ENCODE measurements around the gene HIGD1C. TPM values are rescaled to one million over a fixed set of nuclear protein-coding genes. Genes with fewer than 3 reads are reported as not detected.
A peak's percentile ranks its signal among the peaks of the same experiment; 100 is the strongest.
"Not testable (repeated sequence)": the region's sequence is repeated elsewhere in the genome, so short reads cannot be mapped to it uniquely, and the experiment has no call there.

The HIGD1C gene
- total and polyA plus RNA-seq, 7 experiments from 2014 or later: not detected

GRCh38 chr12:51008329-51009055, 56.1 kb downstream of the HIGD1C start:
- Histone ChIP-seq H3K9me3 (ENCODE audit: control insufficient read depth in 2 of 3, low read length in 3 of 3) (no peaks in the 10 kb centered on the region), H3K27ac (ENCODE audit: low read depth, low read length) (peak overlapping the region; percentile 65), H3K36me3 (ENCODE audit: control insufficient read depth in 2 of 3, insufficient read depth in 3 of 3, low read length in 3 of 3) (peaks cover 0 to 25% (median 3%) of the 10 kb centered on the region in 3 experiments), H3K27me3 (ENCODE audit: control insufficient read depth in 2 of 2, insufficient read depth in 2 of 2, low read length in 2 of 2) (no peaks in the 10 kb centered on the region), H3K4me3 (ENCODE audit: low read length) (no peak overlapping the region), H3K4me1 (ENCODE audit: control insufficient read depth in 2 of 2, insufficient read depth in 2 of 2, low read length in 2 of 2) (peaks cover 0 to 26% of the 10 kb centered on the region in 2 donors)
- no peaks in the 10 kb centered on the region for H3K27me3 Mint-ChIP-seq
- H3K9me3 Mint-ChIP-seq: no peaks in the 10 kb centered on the region
- intact Hi-C loops (cut with micrococcal nuclease): loop anchor here (1.0 to 2.0 kb wide), 3 partner anchors 16 to 20 kb away; no protein-coding TSS in a partner anchor
- no peak for ATAC-seq
- peak overlapping the region; percentile 48 to 93 (median 79) for H3K4me3 Mint-ChIP-seq
- no peak for DNase-seq
- H3K27ac Mint-ChIP-seq: peak overlapping the region; percentile 72 to 95 (median 92)
- ChIA-PET CTCF (interaction anchor here (0.8 to 1.9 kb wide), 3 partner anchors 18 to 342 kb away, joined by 3 to 8 read pairs (median 3); partner anchors contain the start of gene SLC11A2), POLR2A (interaction anchor here (0.7 to 2.1 kb wide), 7 partner anchors 10 to 243 kb away, joined by 3 to 18 read pairs (median 5); partner anchors contain the start of genes LETMD1 and SLC11A2)
- H3K4me1 Mint-ChIP-seq: peaks cover 22 to 54% (median 47%) of the 10 kb centered on the region in 7 donors
- peaks cover 5 to 27% (median 10%) of the 10 kb centered on the region in 5 donors for H3K36me3 Mint-ChIP-seq

DNA sequence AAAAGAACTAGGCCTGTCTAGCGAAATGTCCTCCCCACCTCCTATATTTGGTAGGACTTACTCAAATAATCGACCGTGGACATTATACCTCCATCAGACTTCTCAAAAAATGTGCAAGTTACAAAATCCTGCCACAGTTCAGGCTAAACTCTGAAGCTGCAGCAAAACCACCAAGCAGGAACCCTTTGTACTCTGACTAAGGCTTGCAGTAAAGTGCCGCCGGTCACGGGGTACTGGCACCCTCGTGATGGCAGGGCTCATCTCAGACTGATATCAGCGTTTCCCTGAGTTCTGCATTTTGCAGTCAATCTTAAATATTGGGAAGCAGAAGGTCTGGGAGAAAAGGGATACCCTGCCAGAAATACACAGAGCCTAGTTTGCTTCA, 56.7 kb downstream of the HIGD1C start:
- no peaks in the 10 kb centered on the region for H3K27me3 ChIP-seq (ENCODE audit: control insufficient read depth in 2 of 2, insufficient read depth in 2 of 2, low read length in 2 of 2)
- Mint-ChIP-seq H3K9me3 (no peaks in the 10 kb centered on the region), H3K27ac (peak overlapping the region; percentile 72 to 95 (median 92)), H3K4me3 (peak overlapping the region; percentile 48 to 93 (median 79)), H3K4me1 (peaks cover 22 to 55% (median 47%) of the 10 kb centered on the region in 7 donors), H3K36me3 (peaks cover 5 to 24% (median 9%) of the 10 kb centered on the region in 5 donors), H3K27me3 (no peaks in the 10 kb centered on the region)
- no peaks in the 10 kb centered on the region for H3K9me3 ChIP-seq (ENCODE audit: control insufficient read depth in 2 of 3, low read length in 3 of 3)
- peaks cover 0 to 25% (median 3%) of the 10 kb centered on the region in 3 experiments for H3K36me3 ChIP-seq (ENCODE audit: control insufficient read depth in 2 of 3, insufficient read depth in 3 of 3, low read length in 3 of 3)
- CTCF ChIA-PET: interaction anchor here (0.6 to 1.9 kb wide), 4 partner anchors 17 to 615 kb away, joined by 3 to 8 read pairs (median 4); partner anchors contain the start of gene SLC11A2
- intact Hi-C loops (cut with micrococcal nuclease): loop anchor here (1.0 to 2.0 kb wide), 3 partner anchors 16 to 20 kb away; no protein-coding TSS in a partner anchor
- DNase-seq (peak; percentile 34 to 77 (median 68)), ATAC-seq (peak; percentile 100)
- H3K4me1 ChIP-seq (ENCODE audit: control insufficient read depth in 2 of 2, insufficient read depth in 2 of 2, low read length in 2 of 2): peaks cover 0 to 27% of the 10 kb centered on the region in 2 donors
- POLR2A ChIA-PET: interaction anchor here (0.7 to 2.1 kb wide), 8 partner anchors 10 to 244 kb away, joined by 3 to 18 read pairs (median 6); partner anchors contain the start of genes LETMD1 and SLC11A2
- peak overlapping the region; percentile 65 for H3K27ac ChIP-seq (ENCODE audit: low read depth, low read length)
- no peak overlapping the region for H3K4me3 ChIP-seq (ENCODE audit: low read length)

GRCh38 chr12:51011955-51012354, 59.6 kb downstream of the HIGD1C start:
- peak overlapping the region in 1 of 10 donors; percentile 20 for H3K4me3 Mint-ChIP-seq

GRCh38 chr12:51012570-51013236, 60.4 kb downstream of the HIGD1C start:
- Mint-ChIP-seq H3K9me3 (no peaks in the 10 kb centered on the region), H3K27me3 (no peaks in the 10 kb centered on the region), H3K4me3 (peak overlapping the region in 4 of 10 donors; percentile 3 to 42 (median 20)), H3K36me3 (peaks cover 0 to 8% (median 0%) of the 10 kb centered on the region in 5 donors), H3K4me1 (peaks cover 22 to 65% (median 54%) of the 10 kb centered on the region in 7 donors), H3K27ac (peak overlapping the region in 8 of 9 donors; percentile 18 to 78 (median 66))
- CTCF ChIA-PET: interaction anchor here (0.8 to 1.4 kb wide), 3 partner anchors 15 to 328 kb away, joined by 3 read pairs; no protein-coding TSS in a partner anchor
- H3K4me3 ChIP-seq (ENCODE audit: low read length): no peak overlapping the region
- no peak for DNase-seq
- intact Hi-C loops (cut with micrococcal nuclease): no loop called here
- H3K27ac ChIP-seq (ENCODE audit: low read depth, low read length): no peak overlapping the region
- POLR2A ChIA-PET: interaction anchor here (1.2 kb wide), 2 partner anchors 9 to 13 kb away, joined by 4 to 10 read pairs; no protein-coding TSS in a partner anchor
- no peaks in the 10 kb centered on the region for H3K36me3 ChIP-seq (ENCODE audit: control insufficient read depth in 2 of 3, insufficient read depth in 3 of 3, low read length in 3 of 3)
- H3K4me1 ChIP-seq (ENCODE audit: control insufficient read depth in 2 of 2, insufficient read depth in 2 of 2, low read length in 2 of 2): peaks cover 0 to 27% of the 10 kb centered on the region in 2 donors
- H3K27me3 ChIP-seq (ENCODE audit: control insufficient read depth in 2 of 2, insufficient read depth in 2 of 2, low read length in 2 of 2): no peaks in the 10 kb centered on the region
- ATAC-seq: no peak
- no peaks in the 10 kb centered on the region for H3K9me3 ChIP-seq (ENCODE audit: control insufficient read depth in 2 of 3, low read length in 3 of 3)

More at GRCh38 chr12:51011955-51012354, 59.6 kb downstream of the HIGD1C start:
- Mint-ChIP-seq H3K9me3 (no peaks in the 10 kb centered on the region), H3K36me3 (peaks cover 0 to 9% (median 2%) of the 10 kb centered on the region in 5 donors), H3K4me1 (peaks cover 22 to 58% (median 47%) of the 10 kb centered on the region in 7 donors), H3K27ac (peak overlapping the region in 8 of 9 donors; percentile 7 to 78 (median 57)), H3K27me3 (no peaks in the 10 kb centered on the region)
- ChIA-PET CTCF (interaction anchor here (0.8 to 1.4 kb wide), 3 partner anchors 16 to 329 kb away, joined by 3 read pairs; no protein-coding TSS in a partner anchor), POLR2A (interaction anchor here (0.7 to 1.2 kb wide), 3 partner anchors 8 to 10 kb away, joined by 3 to 4 read pairs (median 4); no protein-coding TSS in a partner anchor)
- intact Hi-C loops (cut with micrococcal nuclease): no loop called here
- H3K9me3 ChIP-seq (ENCODE audit: control insufficient read depth in 2 of 3, low read length in 3 of 3): no peaks in the 10 kb centered on the region
- peaks cover 0 to under 1% (median 0%) of the 10 kb centered on the region in 3 experiments for H3K36me3 ChIP-seq (ENCODE audit: control insufficient read depth in 2 of 3, insufficient read depth in 3 of 3, low read length in 3 of 3)
- no peak overlapping the region for H3K4me3 ChIP-seq (ENCODE audit: low read length)
- ATAC-seq (no peak), DNase-seq (no peak)
- no peak overlapping the region for H3K27ac ChIP-seq (ENCODE audit: low read depth, low read length)
- H3K27me3 ChIP-seq (ENCODE audit: control insufficient read depth in 2 of 2, insufficient read depth in 2 of 2, low read length in 2 of 2): no peaks in the 10 kb centered on the region
- H3K4me1 ChIP-seq (ENCODE audit: control insufficient read depth in 2 of 2, insufficient read depth in 2 of 2, low read length in 2 of 2): peaks cover 0 to 27% of the 10 kb centered on the region in 2 donors

DNA sequence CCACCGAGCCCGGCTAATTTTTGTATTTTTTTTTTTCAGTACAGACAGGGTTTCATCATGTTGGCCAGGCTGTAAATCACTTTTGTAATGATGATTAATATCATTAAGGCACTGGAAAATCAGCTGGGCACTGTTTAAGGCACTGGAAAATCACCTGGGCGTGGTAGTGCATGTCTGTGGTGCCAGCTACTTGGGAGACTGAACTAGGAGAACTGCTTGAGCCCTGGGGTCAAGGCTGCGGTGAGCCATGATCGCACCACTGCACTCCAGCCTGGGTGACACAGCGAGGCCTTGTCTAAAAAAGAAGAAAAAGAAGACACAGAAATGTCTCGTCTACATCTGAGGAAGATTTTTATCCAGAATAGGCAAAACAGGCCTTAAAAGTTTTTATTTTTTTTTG, 61.1 kb downstream of the HIGD1C start:
- peaks cover 0 to 5% (median 0%) of the 10 kb centered on the region in 5 donors for H3K36me3 Mint-ChIP-seq
- Histone ChIP-seq H3K9me3 (ENCODE audit: control insufficient read depth in 2 of 3, low read length in 3 of 3) (no peaks in the 10 kb centered on the region), H3K27ac (ENCODE audit: low read depth, low read length) (no peak overlapping the region), H3K36me3 (ENCODE audit: control insufficient read depth in 2 of 3, insufficient read depth in 3 of 3, low read length in 3 of 3) (no peaks in the 10 kb centered on the region), H3K27me3 (ENCODE audit: control insufficient read depth in 2 of 2, insufficient read depth in 2 of 2, low read length in 2 of 2) (no peaks in the 10 kb centered on the region), H3K4me1 (ENCODE audit: control insufficient read depth in 2 of 2, insufficient read depth in 2 of 2, low read length in 2 of 2) (peaks cover 0 to 25% of the 10 kb centered on the region in 2 donors), H3K4me3 (ENCODE audit: low read length) (no peak overlapping the region)
- H3K27ac Mint-ChIP-seq: peak overlapping the region in 5 of 9 donors; percentile 18 to 66 (median 52)
- no peaks in the 10 kb centered on the region for H3K27me3 Mint-ChIP-seq
- no peaks in the 10 kb centered on the region for H3K9me3 Mint-ChIP-seq
- intact Hi-C loops (cut with micrococcal nuclease): no loop called here
- H3K4me1 Mint-ChIP-seq: peaks cover 22 to 62% (median 50%) of the 10 kb centered on the region in 7 donors
- ChIA-PET POLR2A (interaction anchor here (1.2 kb wide), 2 partner anchors 8 to 12 kb away, joined by 4 to 10 read pairs; no protein-coding TSS in a partner anchor), CTCF (interaction anchor here (0.8 kb wide), 1 partner anchor 10 kb away, joined by 3 read pairs; no protein-coding TSS in a partner anchor)
- ATAC-seq (no peak), DNase-seq (no peak)
- H3K4me3 Mint-ChIP-seq: no peak overlapping the region

GRCh38 chr12:51014467-51014866, 62.1 kb downstream of the HIGD1C start:
- H3K36me3 Mint-ChIP-seq: not testable (repeated sequence)

More at GRCh38 chr12:51014467-51014866, 62.1 kb downstream of the HIGD1C start:
- H3K4me3 ChIP-seq (ENCODE audit: low read length); H3K27ac Mint-ChIP-seq; H3K9me3 ChIP-seq (ENCODE audit: control insufficient read depth in 2 of 3, low read length in 3 of 3); H3K4me3 Mint-ChIP-seq; H3K27me3 Mint-ChIP-seq; H3K27me3 ChIP-seq (ENCODE audit: control insufficient read depth in 2 of 2, insufficient read depth in 2 of 2, low read length in 2 of 2); intact Hi-C loops (cut with micrococcal nuclease); H3K36me3 ChIP-seq (ENCODE audit: control insufficient read depth in 2 of 3, insufficient read depth in 3 of 3, low read length in 3 of 3); DNase-seq; H3K27ac ChIP-seq (ENCODE audit: low read depth, low read length); CTCF ChIA-PET; POLR2A ChIA-PET; ATAC-seq; H3K9me3 Mint-ChIP-seq: not testable (repeated sequence)
- H3K4me1 Mint-ChIP-seq: peaks cover 16 to 60% (median 47%) of the 10 kb centered on the region in 7 donors
- H3K4me1 ChIP-seq (ENCODE audit: control insufficient read depth in 2 of 2, insufficient read depth in 2 of 2, low read length in 2 of 2): peaks cover 0 to 14% of the 10 kb centered on the region in 2 donors

Measured in naive thymus-derived CD4-positive, alpha-beta T cell (primary cell).